ENCODE results near the gene SPPL3.
A peak's percentile ranks its signal among the peaks of the same experiment; 100 is the strongest.

The SPPL3 gene

GRCh38 chr12:120719496-120720233, 184.5 kb downstream of the SPPL3 start:
- no peaks in the 10 kb centered on the region for H3K9me3 Mint-ChIP-seq
- no peaks in the 10 kb centered on the region for H3K27me3 Mint-ChIP-seq
- H3K27ac Mint-ChIP-seq = no peak overlapping the region
- no peak for ATAC-seq (replicated peaks)
- no peak for DNase-seq
- peaks cover 58 to 68% of the 10 kb centered on the region in 2 donors for H3K36me3 Mint-ChIP-seq
- H3K4me3 Mint-ChIP-seq = no peak overlapping the region
- peaks cover 13 to 39% of the 10 kb centered on the region in 2 donors for H3K4me1 Mint-ChIP-seq

GRCh38 chr12:120719072-120719471, 185.1 kb downstream of the SPPL3 start:
- H3K9me3 Mint-ChIP-seq = no peaks in the 10 kb centered on the region
- H3K4me3 Mint-ChIP-seq = no peak overlapping the region
- DNase-seq (no peak), ATAC-seq (replicated peaks) (peak in 1 of 2 donors; percentile 41)
- peaks cover 54 to 66% of the 10 kb centered on the region in 2 donors for H3K36me3 Mint-ChIP-seq
- no peak overlapping the region for H3K27ac Mint-ChIP-seq
- peaks cover 13 to 35% of the 10 kb centered on the region in 2 donors for H3K4me1 Mint-ChIP-seq
- no peaks in the 10 kb centered on the region for H3K27me3 Mint-ChIP-seq

- Mint-ChIP-seq H3K27ac (no peak overlapping the region), H3K36me3 (peaks cover 52 to 65% of the 10 kb centered on the region in 2 donors), H3K27me3 (no peaks in the 10 kb centered on the region), H3K4me1 (peaks cover 18 to 41% of the 10 kb centered on the region in 2 donors), H3K4me3 (no peak overlapping the region), H3K9me3 (no peaks in the 10 kb centered on the region)
- DNase-seq = no peak
- ATAC-seq (replicated peaks) = no peak
Measured at GRCh38 chr12:120718055-120718454, 186.1 kb downstream of the SPPL3 start.

GRCh38 chr12:120713861-120714482, 190.2 kb downstream of the SPPL3 start:
- no peaks in the 10 kb centered on the region for H3K27me3 Mint-ChIP-seq
- no peak overlapping the region for H3K27ac Mint-ChIP-seq
- H3K4me3 Mint-ChIP-seq = no peak overlapping the region

GRCh38 chr12:120712610-120713009, 191.5 kb downstream of the SPPL3 start:
- DNase-seq = no peak
- no peak overlapping the region for H3K27ac Mint-ChIP-seq
- H3K36me3 Mint-ChIP-seq = peaks cover 18 to 23% of the 10 kb centered on the region in 2 donors
- no peak overlapping the region for H3K4me3 Mint-ChIP-seq
- H3K4me1 Mint-ChIP-seq = peaks cover 20 to 25% of the 10 kb centered on the region in 2 donors
- H3K27me3 Mint-ChIP-seq = no peaks in the 10 kb centered on the region
- H3K9me3 Mint-ChIP-seq = no peaks in the 10 kb centered on the region
- ATAC-seq (replicated peaks) = no peak

More at GRCh38 chr12:120713861-120714482, 190.2 kb downstream of the SPPL3 start:
- ATAC-seq (replicated peaks) (peak; percentile 74 to 76), DNase-seq (peak; percentile 53)
- Mint-ChIP-seq H3K9me3 (no peaks in the 10 kb centered on the region), H3K36me3 (peaks cover 27 to 31% of the 10 kb centered on the region in 2 donors), H3K4me1 (peaks cover 20 to 32% of the 10 kb centered on the region in 2 donors)

All from stimulated activated naive B cell treated with anti-CD40 and anti-IgM and Interleukin-4, amounts not matched to agents 10 μg/mL and 1 μg/mL and 100 μg/mL, for 72 hours (primary cell).